Measurements from ENCODE around the gene SLAIN1. TPM values are rescaled to one million over a fixed set of nuclear protein-coding genes. Genes with fewer than 3 reads are reported as not detected.

Gene SLAIN1
- total RNA-seq, 1 donor from 2014 or later = 5.1 TPM

Other genes starting within 250 kb of the SLAIN1 start
- gene SCEL, start 162.0 kb upstream of the SLAIN1 start, total RNA-seq = not detected in 2 replicates
- 86.3 and 168 TPM in 2 replicates for gene EDNRB, start 221.1 kb downstream of the SLAIN1 start, total RNA-seq

Measured in dermis microvascular lymphatic vessel endothelial cell (primary cell).